Mesendoderm (in vitro differentiated cells): Measurements from ENCODE around the gene FSCB. TPM values are rescaled to one million over a fixed set of nuclear protein-coding genes. Genes with fewer than 3 reads are reported as not detected.

Experiments used
- DNase-seq: peaks from one replicate; pipeline ENCODE4 v3.0.0; 2013
- H2AK5ac ChIP-seq: 2 replicates; pipeline ENCODE4 v1.6.1; 2013; ENCODE audit warnings: low read length, inconsistent platforms
- H2BK120ac ChIP-seq: 2 replicates; pipeline ENCODE4 v1.6.1; 2013; ENCODE audit warnings: low read depth, mild to moderate bottlenecking, low read length, moderate library complexity, mixed read lengths
- H2BK15ac ChIP-seq: replicated peaks from 2 replicates; pipeline ENCODE4 v1.6.1; 2013; ENCODE audit warnings: low read depth, mild to moderate bottlenecking, moderate library complexity
- H2BK5ac ChIP-seq: 2 replicates; pipeline ENCODE4 v1.6.1; 2013; ENCODE audit warnings: low read length, inconsistent platforms
- H3K18ac ChIP-seq: 2 replicates; pipeline ENCODE4 v1.6.1; 2013; ENCODE audit warnings: mild to moderate bottlenecking, low read length, mixed read lengths
- H3K23ac ChIP-seq: one replicate; pipeline ENCODE4 v1.6.1; 2013; ENCODE audit warnings: low read length
- H3K27ac ChIP-seq: 2 replicates; pipeline ENCODE4 v1.5.1; 2013; ENCODE audit warnings: low read depth, mild to moderate bottlenecking, inconsistent platforms, low read length, moderate library complexity
- H3K27me3 ChIP-seq: 2 replicates; pipeline ENCODE4 v1.6.1; 2013; ENCODE audit warnings: low read length, control low read depth, mild to moderate bottlenecking, inconsistent platforms; ENCODE audit not compliant: insufficient read depth, poor library complexity
- H3K36me3 ChIP-seq: 2 replicates; pipeline ENCODE4 v1.6.1; 2013; ENCODE audit warnings: low read length, inconsistent platforms; ENCODE audit not compliant: control insufficient read depth, insufficient read depth
- H3K4ac ChIP-seq: one replicate; pipeline ENCODE4 v1.6.1; 2013; ENCODE audit warnings: low read depth, mild to moderate bottlenecking, low read length, moderate library complexity
- H3K4me1 ChIP-seq: 2 replicates; pipeline ENCODE4 v1.6.1; 2013; ENCODE audit warnings: low read depth, low read length, inconsistent platforms; ENCODE audit not compliant: control insufficient read depth
- H3K4me2 ChIP-seq: 2 replicates; pipeline ENCODE4 v1.6.1; 2013; ENCODE audit warnings: low read length
- H3K4me3 ChIP-seq: 2 replicates; pipeline ENCODE4 v1.5.1; 2013; ENCODE audit warnings: mild to moderate bottlenecking, low read length
- H3K56ac ChIP-seq: one replicate; pipeline ENCODE4 v1.6.1; 2013; ENCODE audit warnings: low read length
- H3K79me1 ChIP-seq: 2 replicates; pipeline ENCODE4 v1.6.1; 2013; ENCODE audit warnings: low read length, inconsistent platforms
- H3K79me2 ChIP-seq: 2 replicates; pipeline ENCODE4 v1.6.1; 2013; ENCODE audit warnings: mild to moderate bottlenecking, low read length; ENCODE audit not compliant: control insufficient read depth, insufficient read depth
- H3K9ac ChIP-seq: 2 replicates; pipeline ENCODE4 v1.6.1; 2013; ENCODE audit warnings: low read length, inconsistent platforms
- H4K5ac ChIP-seq: one replicate; pipeline ENCODE4 v1.6.1; 2013; ENCODE audit warnings: low read length
- H4K8ac ChIP-seq: one replicate; pipeline ENCODE4 v1.6.1; 2013; ENCODE audit warnings: low read depth, mild to moderate bottlenecking, control low read depth, low read length, moderate library complexity
- WGBS: extraction: QIAGEN DNeasy Blood & Tissue Kit; methylation state at CpG from one replicate; pipeline ENCODE4 v1.1.7; 2013; ENCODE audit warnings: low lambda C conversion rate, missing lambda C conversion rate; ENCODE audit not compliant: insufficient coverage; ENCODE audit errors: extremely low coverage; 5-methylcytosine and 5-hydroxymethylcytosine counted together
- polyA plus RNA-seq, 2 experiments: library from polyadenylated mRNA; stranded (reverse); fragments of 200-250 nt; gene quantifications; one replicate each; pipeline ENCODE4 v1.2.3, GENCODE V29; 2013

FSCB gene, protein sequence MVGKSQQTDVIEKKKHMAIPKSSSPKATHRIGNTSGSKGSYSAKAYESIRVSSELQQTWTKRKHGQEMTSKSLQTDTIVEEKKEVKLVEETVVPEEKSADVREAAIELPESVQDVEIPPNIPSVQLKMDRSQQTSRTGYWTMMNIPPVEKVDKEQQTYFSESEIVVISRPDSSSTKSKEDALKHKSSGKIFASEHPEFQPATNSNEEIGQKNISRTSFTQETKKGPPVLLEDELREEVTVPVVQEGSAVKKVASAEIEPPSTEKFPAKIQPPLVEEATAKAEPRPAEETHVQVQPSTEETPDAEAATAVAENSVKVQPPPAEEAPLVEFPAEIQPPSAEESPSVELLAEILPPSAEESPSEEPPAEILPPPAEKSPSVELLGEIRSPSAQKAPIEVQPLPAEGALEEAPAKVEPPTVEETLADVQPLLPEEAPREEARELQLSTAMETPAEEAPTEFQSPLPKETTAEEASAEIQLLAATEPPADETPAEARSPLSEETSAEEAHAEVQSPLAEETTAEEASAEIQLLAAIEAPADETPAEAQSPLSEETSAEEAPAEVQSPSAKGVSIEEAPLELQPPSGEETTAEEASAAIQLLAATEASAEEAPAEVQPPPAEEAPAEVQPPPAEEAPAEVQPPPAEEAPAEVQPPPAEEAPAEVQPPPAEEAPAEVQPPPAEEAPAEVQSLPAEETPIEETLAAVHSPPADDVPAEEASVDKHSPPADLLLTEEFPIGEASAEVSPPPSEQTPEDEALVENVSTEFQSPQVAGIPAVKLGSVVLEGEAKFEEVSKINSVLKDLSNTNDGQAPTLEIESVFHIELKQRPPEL
- not detected for polyA plus RNA-seq (2013, experiment 1 of 2)
- polyA plus RNA-seq (2013, experiment 2 of 2): not detected

DNA sequence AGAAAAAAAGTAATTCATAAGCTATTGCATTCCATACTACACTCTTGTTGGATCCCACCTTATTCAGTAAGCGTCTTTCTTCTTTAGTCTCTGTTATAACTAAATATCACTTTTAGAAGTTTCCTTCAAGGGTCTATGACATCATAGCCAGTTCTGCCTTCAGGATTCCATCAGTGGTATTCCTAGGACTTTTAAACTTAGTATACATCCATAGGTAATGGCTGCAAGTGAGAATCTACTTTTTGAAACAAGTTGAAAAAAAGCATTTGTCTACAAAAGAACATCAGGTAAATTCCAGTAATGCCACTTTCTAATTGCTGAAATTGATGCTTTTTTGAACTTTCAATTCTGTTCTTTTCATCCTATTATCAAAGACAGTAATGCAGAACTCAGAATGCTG, at the start of gene FSCB:
Gene FSCB, minus strand, starts transcription at position 101 of the 400 bp plus-strand sequence. CDS start 296 bp downstream, outside the sequence.
- no peak within 1 kb of the TSS for H3K4me2 ChIP-seq
- H3K27ac ChIP-seq: no peak within 1 kb of the TSS
- no peaks in the 10 kb centered on the region for H3K27me3 ChIP-seq
- no peak within 1 kb of the TSS for H2BK120ac ChIP-seq
- no peak within 1 kb of the TSS for H2AK5ac ChIP-seq
- no peak within 1 kb of the TSS for H2BK5ac ChIP-seq
- no peaks in the 10 kb centered on the region for H3K4me1 ChIP-seq
- H3K79me1 ChIP-seq: no peaks in the 10 kb centered on the region
- no peak within 1 kb of the TSS for H3K18ac ChIP-seq
- no peak within 1 kb of the TSS for H3K23ac ChIP-seq
- no peak within 1 kb of the TSS for H2BK15ac ChIP-seq
- no peaks in the 10 kb centered on the region for H3K36me3 ChIP-seq
- H4K8ac ChIP-seq: no peak within 1 kb of the TSS
- no peak within 1 kb of the TSS for H3K4ac ChIP-seq
- H3K79me2 ChIP-seq: no peaks in the 10 kb centered on the region
- H3K56ac ChIP-seq: no peak within 1 kb of the TSS
- no CpG with 5 or more reads among the region's 1 CpG for WGBS
- H3K4me3 ChIP-seq: no peak within 1 kb of the TSS
- no peak within 1 kb of the TSS for H4K5ac ChIP-seq
- H3K9ac ChIP-seq: no peak within 1 kb of the TSS
- DNase-seq: no peak

DNA sequence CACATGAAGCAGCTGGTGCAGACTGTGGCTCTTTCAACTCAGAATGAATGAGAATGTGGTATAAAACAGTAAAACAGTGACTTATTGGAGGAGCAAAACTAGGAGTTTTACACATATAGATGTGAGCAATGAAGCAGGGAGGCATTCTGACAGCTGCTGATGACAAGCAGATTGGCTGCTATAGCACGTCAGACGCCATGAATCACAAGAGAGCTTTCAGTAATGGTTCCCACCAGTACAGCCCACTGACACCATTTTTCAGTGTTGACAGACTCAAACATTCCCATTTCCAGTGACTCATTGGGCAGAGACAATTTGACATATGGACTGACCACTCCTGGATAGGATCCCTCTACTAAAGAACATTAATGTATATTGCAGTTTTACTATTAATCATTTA, 24.6 kb upstream of the FSCB start:
- DNase-seq: no peak
- no CpG with 5 or more reads among the region's 2 CpGs for WGBS
- Histone ChIP-seq H3K4me1 (no peaks in the 10 kb centered on the region), H3K18ac (no peak overlapping the region), H3K79me2 (no peaks in the 10 kb centered on the region), H4K8ac (no peak overlapping the region), H4K5ac (no peak overlapping the region), H2BK15ac (no peak overlapping the region), H3K36me3 (no peaks in the 10 kb centered on the region), H2AK5ac (no peak overlapping the region), H3K23ac (no peak overlapping the region), H2BK120ac (no peak overlapping the region), H3K79me1 (no peaks in the 10 kb centered on the region), H3K4me3 (no peak overlapping the region), H3K4ac (no peak overlapping the region), H2BK5ac (no peak overlapping the region), H3K27me3 (no peaks in the 10 kb centered on the region), H3K4me2 (no peak overlapping the region), H3K56ac (no peak overlapping the region), H3K9ac (no peak overlapping the region), H3K27ac (no peak overlapping the region)

DNA sequence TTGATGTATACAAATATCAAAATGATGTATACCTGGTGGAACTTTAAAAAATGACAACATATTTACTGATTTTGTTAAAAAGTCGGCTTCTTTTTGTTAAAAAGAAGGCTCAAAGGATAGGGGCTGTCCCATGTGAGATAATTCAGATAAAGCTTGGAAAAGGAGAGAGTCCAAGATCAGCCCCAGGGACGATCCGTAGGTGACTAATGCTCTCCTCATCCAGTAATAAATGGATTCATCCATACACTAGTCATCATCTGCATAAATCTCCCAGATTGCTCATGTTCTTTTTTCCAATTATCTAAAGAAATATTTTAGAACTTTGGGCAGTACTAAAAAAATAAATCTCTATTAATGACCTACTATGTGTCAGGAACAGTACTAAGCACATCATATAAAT, 23.4 kb upstream of the FSCB start:
- Histone ChIP-seq H4K5ac (no peak overlapping the region), H3K4ac (no peak overlapping the region), H3K4me1 (no peaks in the 10 kb centered on the region), H3K27ac (no peak overlapping the region), H3K36me3 (no peaks in the 10 kb centered on the region), H3K9ac (no peak overlapping the region), H2BK5ac (no peak overlapping the region), H3K79me1 (no peaks in the 10 kb centered on the region), H3K27me3 (no peaks in the 10 kb centered on the region), H3K4me3 (no peak overlapping the region), H3K23ac (no peak overlapping the region), H3K56ac (no peak overlapping the region), H4K8ac (no peak overlapping the region), H2AK5ac (no peak overlapping the region), H3K4me2 (no peak overlapping the region), H2BK120ac (no peak overlapping the region), H3K79me2 (no peaks in the 10 kb centered on the region), H3K18ac (no peak overlapping the region), H2BK15ac (no peak overlapping the region)
- DNase-seq: no peak
- no CpG with 5 or more reads among the region's 3 CpGs for WGBS

DNA sequence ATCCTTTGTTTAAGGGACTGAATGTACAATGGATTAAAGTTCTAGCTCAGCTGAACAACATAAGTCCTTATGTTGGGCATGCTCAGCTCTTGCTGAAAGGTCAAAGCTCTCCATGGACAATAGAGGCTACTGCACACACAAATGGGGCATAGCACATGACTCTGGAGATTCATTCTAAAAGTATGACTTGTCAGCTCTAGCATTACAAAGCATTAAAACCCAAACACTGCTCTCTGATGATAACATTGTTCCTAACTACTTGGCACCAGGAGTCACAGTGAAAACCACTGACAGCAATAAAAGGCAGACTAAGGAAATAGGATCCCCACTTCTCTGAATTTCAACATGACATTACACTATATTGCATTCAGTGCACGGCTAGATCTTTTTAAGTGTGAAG, 21.9 kb upstream of the FSCB start:
- no peak for DNase-seq
- Histone ChIP-seq H4K8ac (no peak overlapping the region), H3K18ac (no peak overlapping the region), H3K27me3 (no peaks in the 10 kb centered on the region), H3K9ac (no peak overlapping the region), H2BK15ac (no peak overlapping the region), H3K4me1 (no peaks in the 10 kb centered on the region), H2BK5ac (no peak overlapping the region), H3K4me2 (no peak overlapping the region), H2AK5ac (no peak overlapping the region), H3K4ac (no peak overlapping the region), H4K5ac (no peak overlapping the region), H3K27ac (no peak overlapping the region), H3K36me3 (no peaks in the 10 kb centered on the region), H2BK120ac (no peak overlapping the region), H3K4me3 (no peak overlapping the region), H3K23ac (no peak overlapping the region), H3K56ac (no peak overlapping the region), H3K79me1 (no peaks in the 10 kb centered on the region), H3K79me2 (no peaks in the 10 kb centered on the region)
- WGBS: no CpG with 5 or more reads among the region's 1 CpG

DNA sequence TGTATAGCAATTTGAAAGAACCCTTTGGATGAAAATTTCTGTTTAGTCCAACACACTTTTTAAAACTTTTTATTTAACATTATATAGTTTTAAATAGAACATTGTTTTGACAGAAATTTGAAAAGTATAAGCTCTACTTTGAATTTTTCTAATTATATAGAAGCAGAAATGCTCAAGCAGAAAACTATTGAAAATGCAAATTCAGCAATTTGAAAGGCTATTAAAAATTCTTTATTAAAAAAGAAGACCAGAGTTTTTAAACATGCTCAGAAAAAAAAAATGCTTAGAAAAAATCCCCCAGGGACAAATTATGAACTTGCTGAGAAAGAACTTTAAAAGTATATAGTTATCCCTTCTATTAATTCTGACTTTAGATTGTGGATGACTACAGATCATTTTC, 21.1 kb upstream of the FSCB start:
- no peaks in the 10 kb centered on the region for H3K79me1 ChIP-seq
- no peak for DNase-seq
- no peaks in the 10 kb centered on the region for H3K4me1 ChIP-seq

More for the DNA sequence above, 21.1 kb upstream of the FSCB start:
- H2BK120ac ChIP-seq: no peak overlapping the region
- no peak overlapping the region for H3K18ac ChIP-seq
- H3K27me3 ChIP-seq: no peaks in the 10 kb centered on the region
- no peak overlapping the region for H3K23ac ChIP-seq
- H3K56ac ChIP-seq: no peak overlapping the region
- H2AK5ac ChIP-seq: no peak overlapping the region
- H2BK15ac ChIP-seq: no peak overlapping the region
- H3K79me2 ChIP-seq: no peaks in the 10 kb centered on the region
- no peak overlapping the region for H2BK5ac ChIP-seq
- no peak overlapping the region for H3K4ac ChIP-seq
- H3K36me3 ChIP-seq: no peaks in the 10 kb centered on the region
- no peak overlapping the region for H4K5ac ChIP-seq
- H3K4me3 ChIP-seq: no peak overlapping the region
- no peak overlapping the region for H3K27ac ChIP-seq
- H4K8ac ChIP-seq: no peak overlapping the region
- no peak overlapping the region for H3K4me2 ChIP-seq
- no peak overlapping the region for H3K9ac ChIP-seq
